Upper lobe of left lung (tissue), 4 donors: Measurements from ENCODE around the gene NKAIN4.

ENCODE experiments used
- CTCF ChIP-seq, 6 experiments: fragments of 450-650 bp in 4 of 6; fragments of 200-600 bp in 2 of 6; sonication (generic) in 2 of 6; IDR thresholded peaks; one replicate each; pipeline ENCODE4 v1.5.1; 2016 to 2019; ENCODE audit warnings: antibody characterized with exemption in 6 of 6
- EP300 ChIP-seq, 4 donors: sonication (generic); formaldehyde crosslinking; IDR thresholded peaks; one replicate each; pipeline ENCODE4 v1.5.1; 2017; ENCODE audit warnings: antibody characterized with exemption in 4 of 4, control low read depth in 2 of 4
- POLR2A ChIP-seq, 4 donors: fragments of 450-650 bp; IDR thresholded peaks; one replicate each; pipeline ENCODE4 v1.5.1; 2016 to 2017; ENCODE audit warnings: antibody characterized with exemption in 4 of 4, mild to moderate bottlenecking in 2 of 4
- POLR2AphosphoS5 ChIP-seq, 2 donors: sonication (generic); formaldehyde crosslinking; IDR thresholded peaks; one replicate each; pipeline ENCODE4 v1.5.1; 2017; ENCODE audit warnings: antibody characterized with exemption in 2 of 2

GRCh38 chr20:63295018-63295417 lies 40.8 kb upstream of the NKAIN4 start:
- no peak for TF ChIP-seq CTCF (IDR thresholded peaks at IDR 0.05)
- TF ChIP-seq POLR2AphosphoS5 (IDR thresholded peaks at IDR 0.05) = no peak
- no peak for TF ChIP-seq POLR2A (IDR thresholded peaks at IDR 0.05)
- no peak for TF ChIP-seq EP300 (IDR thresholded peaks at IDR 0.05)
